NCI-H2107 (cell line): ENCODE data around the gene C6orf15.

Source experiments
- DNase-seq: peaks from one replicate; lab custom pipeline; 2025; lab: John Stamatoyannopoulos, UW

Gene C6orf15

DNA sequence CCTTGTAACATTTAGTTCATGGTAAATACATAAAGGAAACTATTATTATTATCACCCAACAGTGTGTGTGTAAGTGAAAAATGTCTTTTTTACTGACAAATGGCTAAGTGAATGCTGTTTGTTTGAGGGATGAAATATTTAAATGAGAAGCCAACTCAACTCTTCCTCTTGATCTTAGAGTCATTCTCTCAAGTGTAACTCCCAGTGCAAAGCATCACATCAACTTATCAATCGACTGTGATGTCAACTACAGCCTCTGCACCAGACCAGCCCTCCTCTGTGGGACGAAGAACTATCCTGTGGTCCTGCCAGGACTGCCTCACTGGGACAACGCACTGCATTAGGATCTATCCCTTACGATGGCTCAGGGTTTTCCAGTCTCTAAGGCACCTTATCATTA, 5.3 kb downstream of the C6orf15 start:
- no peak for DNase-seq

DNA sequence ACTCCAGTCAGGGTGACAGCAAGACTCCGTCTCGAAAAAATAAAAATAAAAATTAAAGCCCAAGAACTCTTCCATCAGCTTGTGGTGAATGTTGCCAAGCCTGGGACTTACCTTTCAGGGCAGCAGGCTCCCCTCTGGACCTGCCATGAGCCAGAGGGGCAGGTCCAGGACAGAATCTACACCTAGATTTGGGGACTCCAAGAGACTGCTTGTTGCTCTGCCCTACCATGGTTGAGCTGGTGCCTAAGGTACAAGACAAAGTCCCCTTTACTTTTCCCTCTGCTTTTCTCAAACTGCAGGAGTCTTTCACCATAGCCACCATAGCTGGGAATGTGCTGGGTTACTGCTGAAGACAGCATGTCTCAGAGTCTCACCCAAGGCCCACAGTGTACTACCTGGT, 9.2 kb downstream of the C6orf15 start:
- DNase-seq, result no peak

DNA sequence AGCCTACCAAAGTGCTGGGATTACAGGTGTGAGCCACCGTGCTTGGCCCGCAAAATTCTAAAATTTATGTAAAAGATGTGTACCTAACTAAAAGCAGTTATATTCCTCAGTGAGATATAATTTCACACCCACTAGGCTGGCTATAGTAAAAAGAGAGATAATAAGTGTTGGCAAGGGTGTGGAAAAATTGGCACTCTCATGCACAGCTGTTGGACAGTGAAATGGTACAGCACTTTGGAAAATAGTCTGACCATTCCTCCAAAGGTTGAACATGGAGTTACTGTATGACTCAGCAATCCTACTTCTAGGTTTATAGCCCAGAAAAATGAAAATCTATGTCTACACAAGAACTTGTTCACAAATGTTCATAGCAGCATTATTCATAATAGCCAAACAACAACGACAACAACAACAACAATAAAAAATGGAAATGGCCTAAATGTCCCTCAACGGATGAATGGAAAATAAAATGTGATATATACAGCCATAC, 13.9 kb downstream of the C6orf15 start:
- no peak for DNase-seq

DNA sequence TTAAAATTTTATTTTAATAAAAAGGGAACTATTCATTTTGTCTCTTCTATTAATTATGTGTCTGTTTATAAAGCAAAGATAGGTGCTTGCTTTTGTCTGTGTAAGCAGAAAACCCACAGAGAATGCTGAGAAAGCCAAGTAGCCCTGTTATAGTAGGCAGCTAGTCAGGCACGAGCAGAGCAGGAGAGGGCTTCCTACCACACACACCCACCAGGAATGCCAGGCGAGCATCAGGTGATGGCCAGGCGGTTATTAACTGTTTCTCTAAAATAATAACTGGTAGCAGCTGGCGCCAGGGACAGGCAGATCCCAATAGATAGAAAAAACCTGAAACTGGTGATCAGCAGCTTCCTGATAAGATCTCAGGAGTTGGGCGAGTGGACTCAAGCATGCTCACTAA, 15.7 kb downstream of the C6orf15 start:
- no peak for DNase-seq

DNA sequence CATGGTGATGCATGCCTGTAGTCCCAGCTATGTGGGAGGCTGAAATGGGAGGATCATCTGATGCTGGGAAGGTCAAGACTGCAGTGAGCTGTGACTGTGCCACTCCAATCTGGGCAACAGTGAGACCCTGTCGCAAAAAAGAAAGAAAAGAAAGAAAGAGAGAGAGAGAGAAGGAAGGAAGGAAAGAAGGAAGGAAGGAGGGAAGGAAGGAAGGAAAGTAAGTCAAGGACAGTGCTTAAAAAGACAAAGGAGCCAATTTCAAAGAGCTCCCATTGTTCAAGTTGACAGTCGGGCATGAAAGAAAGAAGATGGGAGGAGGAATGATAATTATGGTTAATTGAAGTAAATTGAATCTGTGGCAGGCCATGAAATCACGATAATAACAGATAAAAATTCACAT, 16.2 kb downstream of the C6orf15 start:
- no peak for DNase-seq

DNA sequence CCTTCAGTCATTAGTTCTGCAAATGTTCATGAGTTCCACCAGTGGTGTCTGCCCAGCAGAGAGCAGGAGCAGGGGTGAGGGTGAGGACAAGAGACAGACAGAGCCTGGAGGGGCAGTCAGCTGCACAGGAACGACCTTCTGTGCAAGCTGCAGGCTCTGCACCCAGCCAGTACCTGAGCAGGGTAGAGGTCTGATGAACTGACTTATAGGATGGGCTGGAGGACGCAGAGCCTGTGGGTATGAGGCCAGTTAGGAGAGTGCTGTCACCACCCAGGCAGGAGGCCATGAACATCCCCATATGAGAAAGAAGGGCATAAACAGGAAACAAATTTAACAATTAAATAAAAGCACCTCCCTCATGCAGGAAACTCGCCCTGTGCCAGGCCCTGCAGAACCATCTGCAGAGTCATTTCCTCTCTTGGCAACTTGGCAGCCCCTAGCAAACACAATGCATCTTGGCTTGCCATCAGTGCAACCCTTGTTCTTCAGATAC, 17.9 kb downstream of the C6orf15 start:
- no peak for DNase-seq

DNA sequence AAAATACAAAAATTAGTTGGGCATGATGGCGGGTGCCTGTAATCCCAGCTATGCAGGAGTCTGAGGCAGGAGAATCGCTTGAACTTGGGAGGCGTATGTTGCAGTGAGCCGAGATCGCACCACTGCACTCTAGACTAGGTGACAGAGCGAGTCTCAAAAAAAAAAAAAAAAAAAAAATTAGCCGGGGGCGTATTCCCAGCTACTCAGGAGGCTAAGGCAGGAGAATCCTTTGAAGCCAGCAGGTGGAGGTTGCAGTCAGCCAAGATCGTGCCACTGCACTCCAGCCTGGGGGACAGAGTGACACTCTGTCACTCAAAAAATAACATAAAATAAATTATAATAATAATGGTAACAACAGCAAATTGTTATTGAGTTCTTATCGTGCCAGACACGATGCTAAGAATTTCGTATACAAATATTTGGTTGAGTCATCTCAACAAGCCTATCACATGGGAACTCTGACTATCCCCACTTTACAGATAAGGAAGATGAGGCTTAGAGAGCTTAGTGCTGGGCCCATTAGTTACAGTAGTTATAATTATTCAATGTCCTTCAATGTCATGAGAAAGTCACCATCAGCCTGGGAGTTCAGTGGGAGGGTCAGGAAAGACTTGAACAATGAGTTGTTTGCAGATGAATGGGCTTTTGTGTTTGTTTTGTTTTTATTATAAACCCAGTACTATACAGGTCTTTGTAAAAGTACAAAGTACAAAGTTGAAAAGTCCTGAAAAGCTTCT, 19.4 kb downstream of the C6orf15 start:
- DNase-seq, result no peak

DNA sequence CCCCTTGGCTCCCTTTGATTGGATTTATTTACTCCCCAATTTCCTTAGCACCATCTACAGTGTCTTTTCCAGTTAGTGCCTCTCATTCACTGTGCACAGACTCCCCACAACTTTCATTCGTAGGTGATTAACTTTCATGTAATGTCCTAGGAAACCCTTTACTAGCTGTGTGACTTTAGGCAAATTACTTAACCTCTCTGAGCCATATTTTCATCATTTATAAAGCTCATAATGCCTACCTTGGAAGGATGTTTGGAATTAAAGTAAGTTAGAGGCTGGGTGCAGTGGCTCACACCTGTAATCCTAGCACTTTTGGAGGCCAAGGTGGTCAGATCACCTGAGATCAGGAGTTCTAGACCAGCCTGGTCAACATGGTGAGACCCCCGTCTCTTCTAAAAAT, 20.1 kb downstream of the C6orf15 start:
- no peak for DNase-seq

DNA sequence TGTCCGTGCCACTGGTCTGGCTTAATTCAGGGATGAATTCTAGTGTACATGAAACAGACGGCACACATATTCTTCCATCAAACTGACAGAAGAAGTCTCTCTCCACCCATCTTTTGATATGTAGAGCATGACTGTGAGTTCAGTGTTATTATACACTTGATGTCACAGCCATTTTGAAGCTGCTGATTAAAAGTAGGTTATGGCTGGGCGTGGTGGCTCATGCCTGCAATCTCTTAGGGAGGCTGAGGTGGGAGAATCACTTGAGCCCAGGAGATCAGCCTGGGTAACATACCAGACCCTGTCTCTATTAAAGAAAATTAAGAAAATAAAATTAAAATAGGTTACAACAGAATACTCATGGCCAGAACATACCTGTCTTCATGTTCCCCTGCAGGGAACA, 20.7 kb downstream of the C6orf15 start:
- DNase-seq, result no peak

DNA sequence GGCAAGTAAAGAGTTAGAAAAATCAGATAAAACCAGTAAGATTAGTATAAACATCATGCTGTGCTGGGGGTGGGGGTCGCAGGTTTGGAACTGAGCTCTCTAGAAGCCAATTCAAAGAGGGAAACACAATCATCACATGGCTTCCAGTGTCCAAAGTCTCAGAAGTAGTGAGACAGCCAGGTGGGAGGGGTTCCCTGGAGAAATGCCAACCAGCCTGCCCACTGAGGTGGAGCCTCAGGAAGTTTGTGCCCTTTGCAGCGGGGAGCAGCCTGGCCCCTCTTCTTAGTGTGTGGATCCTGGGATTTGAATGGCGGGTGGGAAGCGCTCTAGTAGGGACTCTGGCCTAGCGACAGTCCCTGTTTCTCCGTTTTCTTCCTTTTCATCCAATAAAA, 21.4 kb downstream of the C6orf15 start:
- no peak for DNase-seq

DNA sequence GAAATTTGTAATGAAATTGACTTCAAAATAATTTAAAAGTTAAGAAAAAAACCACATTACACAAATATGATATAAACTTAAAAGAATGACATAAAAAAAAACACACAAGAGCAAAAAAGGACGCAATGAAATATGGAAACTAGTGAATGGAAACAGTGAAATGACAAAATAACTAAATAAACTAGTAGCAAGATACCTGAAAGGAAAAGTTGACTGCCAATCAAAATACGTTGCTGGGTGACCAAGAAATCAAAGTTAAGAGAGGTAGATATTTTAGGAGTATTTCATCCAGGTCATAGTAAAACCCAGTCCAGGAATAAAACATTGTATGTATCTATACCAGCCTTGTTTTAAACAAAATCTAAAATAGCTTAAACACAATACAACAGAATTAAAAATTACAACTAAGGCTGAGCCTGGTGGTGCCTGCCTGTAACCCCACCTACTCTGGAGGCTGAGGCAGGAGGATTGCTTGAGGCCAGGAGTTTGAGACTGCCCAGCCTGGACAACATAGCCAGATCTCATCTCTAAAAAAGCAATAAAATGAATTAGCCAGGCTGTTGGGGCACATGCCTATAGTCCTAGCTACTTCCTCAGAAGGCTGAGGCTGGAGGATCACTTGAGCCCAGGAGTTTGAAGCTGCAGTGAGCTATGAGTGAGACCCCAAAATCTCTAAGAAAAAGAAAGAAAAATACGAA, 22.0 kb downstream of the C6orf15 start:
- DNase-seq, result no peak

DNA sequence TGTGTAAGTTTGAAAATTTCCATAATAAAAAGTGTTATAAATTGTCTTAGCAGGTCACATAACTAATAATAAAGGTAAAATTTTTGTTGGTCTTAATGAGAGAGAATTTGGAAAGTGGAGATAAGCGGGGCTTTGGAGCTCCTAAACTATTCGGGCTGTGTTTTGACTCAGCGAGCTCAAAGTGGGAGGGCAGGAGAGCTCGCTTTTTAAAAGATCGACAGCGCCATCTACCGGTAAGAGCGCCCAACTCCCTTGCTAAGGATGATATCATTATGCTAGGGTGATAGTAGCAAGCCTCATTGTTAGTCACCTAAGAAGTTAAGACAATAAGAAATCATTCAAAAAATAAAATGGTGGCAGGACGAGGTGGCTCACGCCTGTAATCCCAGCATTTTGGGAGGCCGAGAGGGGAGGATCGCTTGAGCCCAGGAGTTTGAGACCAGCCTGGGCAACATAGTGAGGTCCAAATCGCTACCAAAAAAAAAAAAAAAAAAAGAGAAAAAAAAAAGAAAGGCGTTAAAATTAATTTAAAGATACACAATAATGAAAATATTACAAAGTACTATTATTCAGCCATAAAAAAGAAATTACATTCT, 24.8 kb downstream of the C6orf15 start:
- DNase-seq, result peak; percentile 59

DNA sequence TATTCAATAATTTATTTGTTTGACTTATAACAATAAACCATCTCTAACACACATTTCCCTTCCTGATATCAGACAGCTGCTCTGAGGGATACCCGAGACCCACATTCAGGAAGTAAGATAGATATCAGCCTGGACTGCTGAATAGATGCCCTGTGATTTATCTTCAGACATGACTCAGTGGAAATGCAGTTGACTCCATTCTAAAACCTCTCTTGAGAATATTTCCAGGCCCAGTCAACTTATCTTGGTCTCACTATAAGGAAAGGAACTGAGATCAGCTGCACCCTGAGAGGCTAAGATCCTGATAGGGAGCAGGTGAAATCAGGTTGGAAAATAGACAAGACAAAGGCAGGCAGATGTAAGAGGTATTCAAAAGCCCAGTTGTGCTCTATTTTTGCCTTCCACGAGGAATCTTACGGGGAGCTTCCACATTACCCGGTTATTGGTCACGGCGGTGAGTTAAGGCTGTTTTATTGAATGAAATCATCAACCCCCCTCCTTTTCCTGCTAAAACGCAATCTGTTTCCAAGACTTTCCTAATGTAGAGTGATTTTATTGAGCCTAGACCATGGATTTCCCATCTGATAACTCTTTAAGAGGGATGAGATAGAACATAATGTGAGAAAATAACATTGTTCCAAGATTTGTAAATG, 25.5 kb downstream of the C6orf15 start:
- no peak for DNase-seq

DNA sequence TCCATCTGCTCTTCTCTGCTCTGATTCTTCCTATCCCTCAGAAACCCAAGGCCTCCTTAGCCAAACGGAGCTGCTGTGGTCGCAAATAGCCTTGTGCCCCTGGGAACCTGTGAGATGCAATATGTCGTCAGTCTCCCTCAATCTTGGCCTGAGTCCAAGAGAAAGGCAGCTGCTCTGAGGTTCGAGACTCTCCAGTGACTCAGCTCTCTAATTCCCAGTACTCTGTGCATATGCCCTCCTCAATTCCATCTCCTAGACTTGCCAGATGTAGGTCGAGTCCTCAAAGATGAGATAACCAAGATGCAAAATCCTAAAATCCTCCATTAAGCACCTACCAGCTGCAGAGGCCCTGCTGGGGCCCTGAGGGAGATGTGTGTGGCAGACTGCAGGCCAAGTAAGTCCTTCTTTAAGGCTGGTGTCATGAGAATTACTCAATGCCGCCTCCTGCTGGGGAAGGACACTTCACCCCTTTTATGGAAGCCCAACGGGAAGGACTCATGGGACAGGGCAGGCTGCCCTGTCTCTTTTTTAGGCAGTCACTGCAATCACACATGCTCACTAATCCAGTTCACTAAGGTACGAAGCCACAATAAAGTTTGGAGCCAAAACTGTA, 28.5 kb downstream of the C6orf15 start:
- DNase-seq, result no peak

DNA sequence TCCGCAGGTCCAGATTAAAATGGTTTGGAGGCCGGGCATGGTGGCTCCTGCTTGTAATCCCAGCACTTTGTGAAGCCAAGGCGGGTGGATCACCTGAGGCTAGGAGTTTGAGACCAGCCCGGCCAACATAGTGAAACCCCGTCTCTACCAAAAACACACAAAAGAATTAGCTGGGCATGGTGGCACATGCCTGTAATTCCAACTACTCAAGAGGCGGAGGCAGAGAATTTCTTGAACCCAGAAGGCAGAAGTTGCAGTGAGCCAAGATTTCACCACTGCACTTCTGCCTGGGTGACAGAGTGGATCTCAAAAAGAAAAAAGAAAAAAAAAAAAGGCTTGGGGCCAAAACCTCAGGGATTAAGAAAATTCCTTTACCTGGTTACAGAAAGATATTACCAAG, 30.5 kb downstream of the C6orf15 start:
- no peak for DNase-seq

DNA sequence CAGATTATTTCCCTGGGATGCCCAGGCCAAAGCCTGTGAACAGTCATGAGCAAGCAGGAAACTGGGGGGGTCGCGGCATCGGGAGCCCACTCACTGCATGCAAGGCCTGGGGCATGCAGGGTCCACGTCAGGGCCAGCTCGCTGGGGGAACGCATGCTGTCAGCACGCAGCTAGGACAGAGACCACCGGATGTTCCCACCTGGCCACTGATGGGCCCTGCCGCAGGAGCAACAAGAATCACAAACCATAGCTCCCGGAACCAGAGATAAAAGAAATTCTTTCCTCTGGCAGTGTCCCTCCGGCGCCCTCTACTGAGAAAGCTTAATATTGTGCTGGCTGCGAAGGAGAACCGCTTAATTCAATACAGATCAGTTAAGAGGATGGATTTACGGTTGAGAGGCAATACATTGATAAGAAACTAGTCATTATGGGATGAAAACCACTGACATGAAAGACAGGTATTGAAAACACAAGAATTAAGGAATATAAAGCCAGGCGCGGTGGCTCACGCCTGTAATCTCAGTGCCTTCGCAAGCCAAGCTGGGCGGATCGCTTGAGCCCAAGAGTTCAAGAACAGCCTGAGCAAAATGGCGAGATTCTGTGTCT, 32.6 kb downstream of the C6orf15 start:
- no peak for DNase-seq

DNA sequence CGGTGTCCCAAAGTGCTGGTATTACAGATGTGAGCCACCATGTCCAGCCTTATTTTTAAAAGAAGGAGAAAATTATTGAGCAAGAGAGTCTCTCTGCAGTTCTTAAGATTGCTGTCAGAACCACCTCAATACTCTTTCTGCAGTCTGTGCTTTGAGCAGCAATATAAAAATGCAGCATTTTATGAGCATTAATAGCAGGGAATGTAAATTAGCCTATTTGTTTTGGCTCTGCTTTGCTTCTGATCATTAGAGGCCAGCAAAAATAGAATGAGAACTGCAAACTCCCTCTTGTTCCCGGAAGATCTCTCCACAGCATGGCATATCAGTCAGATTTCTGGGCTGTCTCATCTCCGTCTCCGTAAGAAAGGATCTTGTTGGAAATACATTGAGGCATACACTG, 35.8 kb downstream of the C6orf15 start:
- DNase-seq, result no peak

DNA sequence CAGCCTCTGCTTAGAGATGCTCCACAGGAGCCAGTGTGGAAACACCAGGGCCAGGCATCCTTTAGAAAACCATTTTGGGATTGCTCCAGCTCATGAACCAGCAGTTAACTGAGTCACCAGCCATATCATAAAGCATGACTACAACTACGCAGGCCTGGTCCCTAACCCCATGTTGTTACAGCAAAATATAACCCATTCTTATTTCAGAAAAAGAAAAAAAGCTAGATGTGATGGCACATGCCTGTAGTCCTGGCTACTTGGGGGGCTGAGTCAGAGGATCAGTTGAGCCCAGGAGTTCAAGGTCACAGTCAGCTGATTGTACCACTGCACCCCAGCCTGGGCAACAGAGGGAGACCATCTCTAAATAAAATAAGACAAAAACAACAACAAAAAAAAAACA, 36.8 kb downstream of the C6orf15 start:
- no peak for DNase-seq

DNA sequence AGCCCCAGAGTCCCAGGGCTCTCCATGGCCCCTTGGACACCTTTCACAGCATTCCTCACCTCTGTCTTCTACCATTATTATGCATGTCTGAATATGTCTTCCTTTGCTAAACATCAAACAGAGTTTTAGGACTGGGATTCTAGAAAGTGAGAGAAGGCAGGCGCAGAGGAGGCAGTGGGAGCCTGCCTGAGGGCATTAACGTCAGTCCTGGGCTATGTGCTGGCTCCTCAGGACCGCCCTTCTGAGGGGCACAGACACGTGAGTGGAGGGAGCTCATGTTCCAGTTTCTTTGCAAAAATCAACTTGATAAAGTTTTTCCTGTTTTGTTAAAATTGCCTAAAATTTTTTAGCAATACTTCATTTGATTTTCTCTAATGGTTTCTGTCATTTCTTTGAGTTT, 38.0 kb downstream of the C6orf15 start:
- no peak for DNase-seq

DNA sequence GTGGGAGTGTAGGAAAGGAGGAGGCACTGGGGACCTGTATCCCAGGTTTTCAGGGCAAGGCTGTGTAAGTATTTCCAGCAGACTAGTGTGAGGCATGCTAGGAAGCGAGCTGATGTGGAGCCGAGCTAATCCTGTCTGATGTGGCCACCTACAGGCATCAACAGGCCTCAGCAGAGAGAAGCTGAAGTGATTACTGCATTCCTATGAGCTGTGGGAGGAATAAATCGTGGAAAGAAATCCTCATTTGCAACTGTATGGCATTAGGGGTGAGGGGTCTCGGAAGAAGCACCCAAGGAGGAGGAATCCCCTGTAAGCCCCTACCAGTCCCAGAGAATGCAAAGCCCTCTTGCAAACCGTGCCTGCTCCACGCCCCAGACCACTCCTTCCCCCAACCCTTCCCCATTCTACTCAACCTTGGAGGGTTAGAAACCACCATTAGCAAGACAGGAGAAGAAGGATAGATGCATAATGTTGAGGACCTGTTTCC, 41.6 kb downstream of the C6orf15 start:
- no peak for DNase-seq

DNA sequence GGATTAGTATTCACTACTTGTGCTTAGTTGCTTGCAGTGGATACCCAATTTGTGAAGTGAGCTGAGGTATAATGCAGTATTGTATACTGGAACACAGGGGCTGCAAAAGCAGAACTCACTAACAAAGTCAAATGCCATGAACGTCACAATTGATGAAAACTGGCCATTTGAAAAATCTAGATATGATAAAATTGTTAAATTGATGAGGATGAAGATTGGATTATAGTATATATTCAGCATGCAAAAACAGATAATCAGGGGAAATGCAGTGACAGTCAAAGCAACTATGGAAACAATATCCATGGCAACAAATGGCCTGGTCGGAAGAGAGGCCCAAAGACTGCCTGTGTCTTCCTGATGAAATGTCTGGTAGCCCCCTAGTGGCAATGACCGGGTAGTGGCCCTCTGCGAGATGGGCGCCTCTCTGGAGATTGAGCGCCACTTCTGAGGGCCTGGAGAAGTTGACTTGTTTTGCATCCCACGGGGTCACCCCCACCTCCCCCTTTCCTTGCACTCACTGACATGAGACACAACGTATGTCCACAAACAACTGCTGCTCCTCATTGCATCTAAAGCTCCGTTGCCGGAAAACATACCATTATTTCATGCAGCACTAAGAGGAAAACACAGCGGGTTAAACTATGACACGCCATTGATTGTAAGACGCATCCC, 43.6 kb downstream of the C6orf15 start:
- DNase-seq, result no peak
